WERI-Rb-1 (cell line): Measurements from ENCODE around the gene FSD1L.

Experiments
- DNase-seq: peaks from one replicate; pipeline ENCODE4 v3.0.0-alpha.2; 2020
- H3K27ac ChIP-seq: fragments of 250-450 bp; sonication (Bioruptor Pico); 2 replicates; pipeline ENCODE4 v1.5.1; 2020; ENCODE audit warnings: mild to moderate bottlenecking, moderate library complexity
- H3K27me3 ChIP-seq: fragments of 250-450 bp; sonication (Bioruptor Pico); 2 replicates; pipeline ENCODE4 v1.5.1; 2021; ENCODE audit warnings: mild to moderate bottlenecking, low read depth, moderate library complexity; ENCODE audit not compliant: insufficient read depth, severe bottlenecking
- H3K36me3 ChIP-seq: fragments of 250-450 bp; sonication (Bioruptor Pico); 2 replicates; pipeline ENCODE4 v1.5.1; 2020; ENCODE audit warnings: mild to moderate bottlenecking, moderate library complexity
- H3K4me3 ChIP-seq: 2 replicates; pipeline ENCODE4 v1.5.1; 2011; ENCODE audit warnings: low read depth, mild to moderate bottlenecking, control low read depth, low read length
- H3K9me3 ChIP-seq: fragments of 250-450 bp; sonication (Bioruptor Pico); 2 replicates; pipeline ENCODE4 v1.5.1; 2021; ENCODE audit warnings: mild to moderate bottlenecking, moderate library complexity; ENCODE audit not compliant: severe bottlenecking
- CTCF ChIP-seq: IDR thresholded peaks from 2 replicates; pipeline ENCODE4 v1.5.1; 2011; ENCODE audit warnings: low read depth, mild to moderate bottlenecking, control low read depth, inconsistent platforms, low read length

FSD1L gene

GRCh38 chr9:105406369-105406768 is 41.5 kb upstream of the FSD1L start:
- Histone ChIP-seq H3K27ac (peak overlapping the region; percentile 83), H3K27me3 (no peaks in the 10 kb centered on the region), H3K4me3 (no peak overlapping the region), H3K36me3 (no peaks in the 10 kb centered on the region), H3K9me3 (peaks cover 14% of the 10 kb centered on the region)
- no peak for TF ChIP-seq CTCF
- no peak for DNase-seq

DNA sequence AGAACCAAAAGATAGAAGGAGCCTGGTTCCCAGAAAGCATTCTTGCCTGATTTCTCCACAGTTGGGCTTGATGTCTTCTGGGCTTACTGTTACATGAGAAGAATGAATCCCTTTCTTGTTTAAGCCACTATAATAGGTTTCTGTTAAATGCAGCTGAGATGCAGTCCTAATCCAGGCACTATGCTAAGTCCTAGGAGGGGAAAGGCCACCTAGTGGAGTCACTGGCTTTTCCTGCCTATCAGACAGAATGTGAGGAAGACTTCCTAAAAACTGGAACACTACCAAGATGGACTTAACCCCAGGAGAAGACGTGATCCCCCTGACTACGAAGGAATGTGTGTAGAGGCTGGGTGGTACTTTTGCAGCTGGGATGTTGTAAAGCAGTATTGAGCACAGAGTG is 34.3 kb upstream of the FSD1L start:
- Histone ChIP-seq H3K36me3 (no peaks in the 10 kb centered on the region), H3K27me3 (no peaks in the 10 kb centered on the region), H3K4me3 (no peak overlapping the region), H3K27ac (no peak overlapping the region), H3K9me3 (peaks cover under 1% of the 10 kb centered on the region)
- peak; percentile 78 for TF ChIP-seq CTCF
- peak; percentile 77 for DNase-seq

DNA sequence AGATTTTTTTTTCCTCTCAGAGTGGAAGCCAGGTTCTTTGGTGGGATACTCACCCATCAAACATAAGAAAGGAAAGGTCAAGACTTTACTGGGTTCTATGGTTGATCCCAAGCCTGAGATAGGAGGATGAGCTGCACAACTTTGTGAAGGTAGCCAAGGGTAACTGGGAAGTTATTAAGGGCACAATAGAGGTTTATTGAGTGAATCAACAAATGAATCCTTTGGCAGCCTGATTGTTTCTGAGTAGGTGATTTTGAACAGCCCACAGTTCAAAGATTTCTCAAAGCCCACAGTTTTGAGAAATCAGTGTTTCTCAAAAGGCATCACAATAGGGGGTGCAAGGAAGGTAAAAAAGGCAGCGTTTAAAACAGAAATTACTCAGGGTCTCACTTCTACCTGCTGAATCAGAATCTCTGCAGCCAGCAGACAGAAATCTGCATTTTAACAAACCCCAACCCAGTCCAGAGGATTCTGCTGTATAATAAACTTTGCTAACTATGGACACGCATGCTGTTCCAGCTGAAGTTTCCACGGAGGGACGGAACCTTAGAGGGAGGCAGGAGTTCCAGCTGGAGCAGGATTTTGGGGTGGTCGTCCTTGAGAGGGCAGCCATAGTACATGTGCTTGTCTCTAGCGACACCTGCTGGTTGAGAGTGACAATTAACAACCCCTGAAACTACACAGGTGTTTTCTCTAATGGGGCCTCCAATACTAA is 32.7 kb upstream of the FSD1L start:
- H3K27me3 ChIP-seq = no peaks in the 10 kb centered on the region
- no peak overlapping the region for H3K4me3 ChIP-seq
- DNase-seq = peak; percentile 75
- TF ChIP-seq CTCF = peak; percentile 92
- H3K27ac ChIP-seq = no peak overlapping the region
- no peaks in the 10 kb centered on the region for H3K36me3 ChIP-seq
- peaks cover 2% of the 10 kb centered on the region for H3K9me3 ChIP-seq

GRCh38 chr9:105415662-105415980 is 32.2 kb upstream of the FSD1L start:
- no peak for DNase-seq
- no peak overlapping the region for H3K4me3 ChIP-seq

GRCh38 chr9:105416840-105417239 is 31.0 kb upstream of the FSD1L start:
- TF ChIP-seq CTCF = no peak

More at GRCh38 chr9:105415662-105415980, 32.2 kb upstream of the FSD1L start:
- Histone ChIP-seq H3K27ac (no peak overlapping the region), H3K9me3 (peaks cover 2% of the 10 kb centered on the region), H3K36me3 (no peaks in the 10 kb centered on the region), H3K27me3 (no peaks in the 10 kb centered on the region)
- TF ChIP-seq CTCF = no peak

More at GRCh38 chr9:105416840-105417239, 31.0 kb upstream of the FSD1L start:
- no peaks in the 10 kb centered on the region for H3K36me3 ChIP-seq
- H3K27me3 ChIP-seq = no peaks in the 10 kb centered on the region
- no peak overlapping the region for H3K27ac ChIP-seq
- H3K9me3 ChIP-seq = peaks cover 2% of the 10 kb centered on the region
- no peak for DNase-seq
- no peak overlapping the region for H3K4me3 ChIP-seq
